ENCODE measurements around the gene CHAF1B.

GRCh38 chr21:36437745-36438128 lies 52.5 kb downstream of the CHAF1B start:
- TF ChIP-seq CTCF (IDR thresholded peaks at IDR 0.05), result no peak
- TF ChIP-seq POLR2AphosphoS5 (IDR thresholded peaks at IDR 0.05), result no peak
